Skeletal muscle satellite cell (primary cell): Measurements from ENCODE around the gene SLC16A14. TPM values are rescaled to one million over a fixed set of nuclear protein-coding genes. Genes with fewer than 3 reads are reported as not detected.

Experiments used
- H3K27me3 ChIP-seq: 2 replicates; pipeline ENCODE4 v1.7.0; 2013; ENCODE audit warnings: low read length; ENCODE audit not compliant: control insufficient read depth, insufficient read depth
- H3K36me3 ChIP-seq: 2 replicates; pipeline ENCODE4 v1.7.0; 2013; ENCODE audit warnings: mild to moderate bottlenecking, control low read depth, low read length; ENCODE audit not compliant: insufficient read depth
- H3K4me1 ChIP-seq: 2 replicates; pipeline ENCODE4 v1.7.0; 2013; ENCODE audit warnings: low read length; ENCODE audit not compliant: control insufficient read depth, insufficient read depth
- H3K4me2 ChIP-seq: 2 replicates; pipeline ENCODE4 v1.7.0; 2013; ENCODE audit warnings: mild to moderate bottlenecking, low read length
- H3K4me3 ChIP-seq: 2 replicates; pipeline ENCODE4 v1.7.0; 2013; ENCODE audit warnings: low read length
- H3K9ac ChIP-seq: 2 replicates; pipeline ENCODE4 v1.7.0; 2013; ENCODE audit warnings: mild to moderate bottlenecking, low read depth, low read length, moderate library complexity
- H3K9me3 ChIP-seq: replicated peaks from 2 replicates; pipeline ENCODE4 v1.7.0; 2013; ENCODE audit warnings: mild to moderate bottlenecking, control low read depth, low read length
- small RNA-seq: library from RNA; depleted of rRNA; stranded (forward); fragments of <200 nt; gene quantifications from one replicate; pipeline ENCODE3, GENCODE V24; 2012

SLC16A14 gene

GRCh38 chr2:229993236-229993635, 75.5 kb downstream of the SLC16A14 start:
- H3K4me3 ChIP-seq, result no peak overlapping the region
- no peaks in the 10 kb centered on the region for H3K9me3 ChIP-seq
- H3K36me3 ChIP-seq, result no peaks in the 10 kb centered on the region
- H3K4me2 ChIP-seq, result no peak overlapping the region
- no peaks in the 10 kb centered on the region for H3K4me1 ChIP-seq
- no peak overlapping the region for H3K9ac ChIP-seq
- no peaks in the 10 kb centered on the region for H3K27me3 ChIP-seq

Small RNA genes lying within 50 kb of the gene (small RNA-seq; reads per million reads assigned to genes)
- not detected for gene RNY4P19
